ENCODE measurements around the gene GSTM2. TPM values are rescaled to one million over a fixed set of nuclear protein-coding genes. Genes with fewer than 3 reads are reported as not detected.
"Not testable (repeated sequence)": the region's sequence is repeated elsewhere in the genome, so short reads cannot be mapped to it uniquely, and the experiment has no call there.

The GSTM2 gene
- polyA plus RNA-seq, 3 donors from 2014 or later, result 32.6 to 51.2 (median 42.5) TPM

- no peak overlapping the region for H3K4me3 Mint-ChIP-seq
- no peak for DNase-seq
Measured at GRCh38 chr1:109649491-109649914, 18.4 kb upstream of the GSTM2 start.

GRCh38 chr1:109650609-109651008 lies 17.2 kb upstream of the GSTM2 start:
- H3K36me3 Mint-ChIP-seq, result peaks cover 0 to 4% (median 0%) of the 10 kb centered on the region in 3 donors
- no peak overlapping the region for H3K4me3 Mint-ChIP-seq
- no peak for DNase-seq
- peaks cover 5 to 11% (median 8%) of the 10 kb centered on the region in 3 donors for H3K27me3 Mint-ChIP-seq (ENCODE audit: low read depth in 3 of 3)
- H3K9me3 Mint-ChIP-seq, result peaks cover 0 to 1% (median 0%) of the 10 kb centered on the region in 6 donors
- peaks cover 7 to 11% of the 10 kb centered on the region in 2 donors for H3K4me1 Mint-ChIP-seq
- no peak overlapping the region for H3K27ac Mint-ChIP-seq

More at GRCh38 chr1:109649491-109649914, 18.4 kb upstream of the GSTM2 start:
- Mint-ChIP-seq H3K4me1 (peaks cover 0 to 3% of the 10 kb centered on the region in 2 donors), H3K36me3 (peaks cover 0 to 4% (median 0%) of the 10 kb centered on the region in 3 donors), H3K27me3 (ENCODE audit: low read depth in 3 of 3) (peaks cover 5 to 10% (median 8%) of the 10 kb centered on the region in 3 donors), H3K9me3 (peaks cover 0 to 1% (median 0%) of the 10 kb centered on the region in 6 donors), H3K27ac (no peak overlapping the region)

- peaks cover 0 to 4% (median 0%) of the 10 kb centered on the region in 3 donors for H3K36me3 Mint-ChIP-seq
- H3K4me3 Mint-ChIP-seq, result no peak overlapping the region
- peaks cover 5 to 13% (median 8%) of the 10 kb centered on the region in 3 donors for H3K27me3 Mint-ChIP-seq (ENCODE audit: low read depth in 3 of 3)
Measured at GRCh38 chr1:109652402-109652801, 15.5 kb upstream of the GSTM2 start.

GRCh38 chr1:109653306-109653705 lies 14.6 kb upstream of the GSTM2 start:
- peaks cover 18 to 22% of the 10 kb centered on the region in 2 donors for H3K4me1 Mint-ChIP-seq
- peaks cover 5 to 9% (median 8%) of the 10 kb centered on the region in 3 donors for H3K27me3 Mint-ChIP-seq (ENCODE audit: low read depth in 3 of 3)
- no peak for DNase-seq
- peaks cover 0 to 1% (median 0%) of the 10 kb centered on the region in 6 donors for H3K9me3 Mint-ChIP-seq
- peak overlapping the region in 2 of 5 donors; percentile 24 to 47 for H3K4me3 Mint-ChIP-seq
- H3K27ac Mint-ChIP-seq, result peak overlapping the region in 1 of 6 donors; percentile 6
- H3K36me3 Mint-ChIP-seq, result peaks cover 0 to 4% (median 0%) of the 10 kb centered on the region in 3 donors

More at GRCh38 chr1:109652402-109652801, 15.5 kb upstream of the GSTM2 start:
- Mint-ChIP-seq H3K9me3 (peaks cover 0 to 1% (median 0%) of the 10 kb centered on the region in 6 donors), H3K27ac (no peak overlapping the region), H3K4me1 (peaks cover 18 to 22% of the 10 kb centered on the region in 2 donors)
- no peak for DNase-seq

GRCh38 chr1:109654519-109654918 lies 13.3 kb upstream of the GSTM2 start:
- Mint-ChIP-seq H3K4me3 (peak overlapping the region in 2 of 5 donors; percentile 55 to 58), H3K9me3 (peaks cover 0 to 1% (median 0%) of the 10 kb centered on the region in 6 donors), H3K4me1 (peaks cover 18 to 22% of the 10 kb centered on the region in 2 donors), H3K27ac (no peak overlapping the region), H3K36me3 (peaks cover 0 to 9% (median 0%) of the 10 kb centered on the region in 3 donors), H3K27me3 (ENCODE audit: low read depth in 3 of 3) (peaks cover 5 to 9% (median 6%) of the 10 kb centered on the region in 3 donors)
- DNase-seq, result no peak

GRCh38 chr1:109655615-109656519 lies 12.0 kb upstream of the GSTM2 start, which contains the start of gene GSTM4:
GSTM4 (plus strand) TSS chr1:109656099; CDS start chr1:109656390, 291 bp downstream.
- Mint-ChIP-seq H3K36me3 (peaks cover 0 to 9% (median 0%) of the 10 kb centered on the region in 3 donors), H3K4me1 (peaks cover 18 to 22% of the 10 kb centered on the region in 2 donors), H3K9me3 (no peaks in the 10 kb centered on the region), H3K27ac (peak within 1 kb of the TSS; percentile 88 to 92 (median 91)), H3K27me3 (ENCODE audit: low read depth in 3 of 3) (peaks cover 5 to 9% (median 6%) of the 10 kb centered on the region in 3 donors), H3K4me3 (peak within 1 kb of the TSS; percentile 89 to 96 (median 95))
- DNase-seq, result peak; percentile 49 to 61 (median 58)

GRCh38 chr1:109657395-109657794 lies 10.5 kb upstream of the GSTM2 start:
- peak overlapping the region in 2 of 6 donors; percentile 22 to 60 for H3K27ac Mint-ChIP-seq
- peaks cover 18 to 22% of the 10 kb centered on the region in 2 donors for H3K4me1 Mint-ChIP-seq
- no peaks in the 10 kb centered on the region for H3K9me3 Mint-ChIP-seq
- H3K36me3 Mint-ChIP-seq, result peaks cover 0 to 9% (median 0%) of the 10 kb centered on the region in 3 donors
- H3K4me3 Mint-ChIP-seq, result peak overlapping the region; percentile 30 to 73 (median 49)
- H3K27me3 Mint-ChIP-seq (ENCODE audit: low read depth in 3 of 3), result peaks cover 2 to 8% (median 6%) of the 10 kb centered on the region in 3 donors
- no peak for DNase-seq

GRCh38 chr1:109657970-109658369 lies 9.9 kb upstream of the GSTM2 start:
- Mint-ChIP-seq H3K9me3 (no peaks in the 10 kb centered on the region), H3K27ac (no peak overlapping the region), H3K36me3 (peaks cover 0 to 8% (median 0%) of the 10 kb centered on the region in 3 donors), H3K4me3 (peak overlapping the region; percentile 30 to 73 (median 49)), H3K27me3 (ENCODE audit: low read depth in 3 of 3) (peaks cover 0 to 8% (median 6%) of the 10 kb centered on the region in 3 donors), H3K4me1 (peaks cover 18 to 22% of the 10 kb centered on the region in 2 donors)
- no peak for DNase-seq

GRCh38 chr1:109658533-109659042 lies 9.3 kb upstream of the GSTM2 start:
- Mint-ChIP-seq H3K27me3 (ENCODE audit: low read depth in 3 of 3) (peaks cover 0 to 5% (median under 1%) of the 10 kb centered on the region in 3 donors), H3K27ac (no peak overlapping the region), H3K4me1 (peaks cover 18 to 21% of the 10 kb centered on the region in 2 donors), H3K4me3 (peak overlapping the region in 2 of 5 donors; percentile 7 to 43), H3K36me3 (peaks cover 0 to 5% (median 0%) of the 10 kb centered on the region in 3 donors), H3K9me3 (no peaks in the 10 kb centered on the region)
- DNase-seq, result no peak

- Mint-ChIP-seq H3K9me3 (no peaks in the 10 kb centered on the region), H3K27ac (peak overlapping the region in 1 of 6 donors; percentile 1), H3K4me1 (peaks cover 18 to 21% of the 10 kb centered on the region in 2 donors), H3K36me3 (peaks cover 0 to 5% (median 0%) of the 10 kb centered on the region in 3 donors), H3K27me3 (ENCODE audit: low read depth in 3 of 3) (peaks cover 0 to 3% (median 0%) of the 10 kb centered on the region in 3 donors), H3K4me3 (peak overlapping the region in 2 of 5 donors; percentile 10 to 51)
- DNase-seq, result no peak
Measured at GRCh38 chr1:109659145-109659544, 8.7 kb upstream of the GSTM2 start.

GRCh38 chr1:109659997-109660690 lies 7.7 kb upstream of the GSTM2 start:
- no peak overlapping the region for H3K4me3 Mint-ChIP-seq
- peaks cover 16% of the 10 kb centered on the region in 2 donors for H3K4me1 Mint-ChIP-seq
- H3K9me3 Mint-ChIP-seq, result no peaks in the 10 kb centered on the region
- H3K27me3 Mint-ChIP-seq (ENCODE audit: low read depth in 3 of 3), result peaks cover 0 to 3% (median 0%) of the 10 kb centered on the region in 3 donors
- DNase-seq, result no peak
- H3K36me3 Mint-ChIP-seq, result peaks cover 0 to 5% (median 3%) of the 10 kb centered on the region in 3 donors
- no peak overlapping the region for H3K27ac Mint-ChIP-seq

GRCh38 chr1:109660691-109661026 lies 7.2 kb upstream of the GSTM2 start:
- DNase-seq; H3K36me3 Mint-ChIP-seq; H3K4me3 Mint-ChIP-seq; H3K27me3 Mint-ChIP-seq (ENCODE audit: low read depth in 3 of 3); H3K9me3 Mint-ChIP-seq: not testable (repeated sequence)
- Mint-ChIP-seq H3K4me1 (peaks cover 11% of the 10 kb centered on the region in 2 donors), H3K27ac (peak overlapping the region in 1 of 6 donors; percentile 8)

- H3K36me3 Mint-ChIP-seq, result peaks cover 5 to 7% (median 6%) of the 10 kb centered on the region in 3 donors
Measured at GRCh38 chr1:109661391-109661790, 6.5 kb upstream of the GSTM2 start.

More at GRCh38 chr1:109661391-109661790, 6.5 kb upstream of the GSTM2 start:
- Mint-ChIP-seq H3K27ac (no peak overlapping the region), H3K4me1 (peaks cover 3 to 4% of the 10 kb centered on the region in 2 donors), H3K27me3 (ENCODE audit: low read depth in 3 of 3) (no peaks in the 10 kb centered on the region), H3K9me3 (no peaks in the 10 kb centered on the region), H3K4me3 (no peak overlapping the region)
- no peak for DNase-seq

All from immature natural killer cell (primary cell).